Measurements from ENCODE around the gene INPP5D.

INPP5D gene

GRCh38 chr2:233118648-233119000 lies 58.5 kb downstream of the INPP5D start:
- Histone ChIP-seq H3F3A (ENCODE audit: control insufficient read depth, insufficient read depth) (no peaks in the 10 kb centered on the region), H4K20me1 (ENCODE audit: control insufficient read depth, insufficient read depth, low read depth, low read length) (no peaks in the 10 kb centered on the region; the same call in 1 of the 2 replicates), H3K27ac (ENCODE audit: low read depth, low read length) (no peak overlapping the region), H3K9me3 (ENCODE audit: control insufficient read depth, insufficient read depth, low read length) (no peaks in the 10 kb centered on the region), H3K27me3 (ENCODE audit: control insufficient read depth, low read length) (no peaks in the 10 kb centered on the region), H3K36me3 (ENCODE audit: control insufficient read depth, low read length) (peaks cover 24% of the 10 kb centered on the region), H3K9me2 (replicated peaks; ENCODE audit: control insufficient read depth, low read length) (no peaks in the 10 kb centered on the region), H3K4me3 (ENCODE audit: low read length) (no peak overlapping the region), H3K4me2 (ENCODE audit: low read length) (no peak overlapping the region), H3K79me2 (ENCODE audit: control insufficient read depth, low read length) (peaks cover 32% of the 10 kb centered on the region), H3K4me1 (ENCODE audit: control insufficient read depth, low read length) (peaks cover 20% of the 10 kb centered on the region)
- TF ChIP-seq EZH2phosphoT487 (IDR thresholded peaks at IDR 0.05; ENCODE audit: borderline replicate concordance, low read length) = no peak
- no peak for TF ChIP-seq CTCF (IDR thresholded peaks at IDR 0.05; ENCODE audit: low read depth, low read length, poor library complexity, severe bottlenecking)

- Histone ChIP-seq H3K27ac (ENCODE audit: low read depth, low read length) (no peak overlapping the region), H3K4me2 (ENCODE audit: low read length) (no peak overlapping the region), H3K9me2 (replicated peaks; ENCODE audit: control insufficient read depth, low read length) (no peaks in the 10 kb centered on the region), H3K79me2 (ENCODE audit: control insufficient read depth, low read length) (peaks cover 34% of the 10 kb centered on the region), H3K9me3 (ENCODE audit: control insufficient read depth, insufficient read depth, low read length) (no peaks in the 10 kb centered on the region), H4K20me1 (ENCODE audit: control insufficient read depth, insufficient read depth, low read depth, low read length) (no peaks in the 10 kb centered on the region; the same call in 1 of the 2 replicates), H3F3A (ENCODE audit: control insufficient read depth, insufficient read depth) (no peaks in the 10 kb centered on the region), H3K4me1 (ENCODE audit: control insufficient read depth, low read length) (peaks cover 25% of the 10 kb centered on the region), H3K27me3 (ENCODE audit: control insufficient read depth, low read length) (no peaks in the 10 kb centered on the region), H3K4me3 (ENCODE audit: low read length) (no peak overlapping the region), H3K36me3 (ENCODE audit: control insufficient read depth, low read length) (peaks cover 29% of the 10 kb centered on the region)
- no peak for TF ChIP-seq CTCF (IDR thresholded peaks at IDR 0.05; ENCODE audit: low read depth, low read length, poor library complexity, severe bottlenecking)
- no peak for TF ChIP-seq EZH2phosphoT487 (IDR thresholded peaks at IDR 0.05; ENCODE audit: borderline replicate concordance, low read length)
Observed at GRCh38 chr2:233119123-233119522, 59.0 kb downstream of the INPP5D start.

GRCh38 chr2:233119806-233120205 lies 59.7 kb downstream of the INPP5D start:
- no peaks in the 10 kb centered on the region for H3K9me2 ChIP-seq (replicated peaks; ENCODE audit: control insufficient read depth, low read length)
- peaks cover 33% of the 10 kb centered on the region for H3K36me3 ChIP-seq (ENCODE audit: control insufficient read depth, low read length)
- H3K27ac ChIP-seq (ENCODE audit: low read depth, low read length) = no peak overlapping the region
- no peak overlapping the region for H3K4me2 ChIP-seq (ENCODE audit: low read length)
- H3K9me3 ChIP-seq (ENCODE audit: control insufficient read depth, insufficient read depth, low read length) = no peaks in the 10 kb centered on the region
- H3K79me2 ChIP-seq (ENCODE audit: control insufficient read depth, low read length) = peaks cover 30% of the 10 kb centered on the region
- H4K20me1 ChIP-seq (ENCODE audit: control insufficient read depth, insufficient read depth, low read depth, low read length) = no peaks in the 10 kb centered on the region; the same call in 1 of the 2 replicates
- peaks cover 32% of the 10 kb centered on the region for H3K4me1 ChIP-seq (ENCODE audit: control insufficient read depth, low read length)
- no peak overlapping the region for H3K4me3 ChIP-seq (ENCODE audit: low read length)
- no peaks in the 10 kb centered on the region for H3K27me3 ChIP-seq (ENCODE audit: control insufficient read depth, low read length)
- TF ChIP-seq EZH2phosphoT487 (IDR thresholded peaks at IDR 0.05; ENCODE audit: borderline replicate concordance, low read length) (no peak), CTCF (IDR thresholded peaks at IDR 0.05; ENCODE audit: low read depth, low read length, poor library complexity, severe bottlenecking) (no peak)
- H3F3A ChIP-seq (ENCODE audit: control insufficient read depth, insufficient read depth) = no peaks in the 10 kb centered on the region; the same call in 1 of the 2 replicates

Data from DOHH2 (cell line).